Neural progenitor cell (in vitro differentiated cells): ENCODE results near the gene GUCY1A2.

ENCODE experiments used
- CTCF ChIP-seq: fragments of 200-600 bp; sonication (generic); IDR thresholded peaks from 2 replicates; pipeline ENCODE4 v1.5.1; 2017; ENCODE audit warnings: antibody characterized with exemption, mild to moderate bottlenecking
- EZH2 ChIP-seq: fragments of 200-600 bp; sonication (generic); IDR thresholded peaks from 2 replicates; pipeline ENCODE4 v1.6.1; 2017; ENCODE audit warnings: antibody characterized with exemption, mild to moderate bottlenecking, moderate library complexity
- EZH2phosphoT487 ChIP-seq: fragments of 200-600 bp; sonication (generic); IDR thresholded peaks from 2 replicates; pipeline ENCODE4 v1.6.1; 2017; ENCODE audit warnings: antibody characterized with exemption

DNA sequence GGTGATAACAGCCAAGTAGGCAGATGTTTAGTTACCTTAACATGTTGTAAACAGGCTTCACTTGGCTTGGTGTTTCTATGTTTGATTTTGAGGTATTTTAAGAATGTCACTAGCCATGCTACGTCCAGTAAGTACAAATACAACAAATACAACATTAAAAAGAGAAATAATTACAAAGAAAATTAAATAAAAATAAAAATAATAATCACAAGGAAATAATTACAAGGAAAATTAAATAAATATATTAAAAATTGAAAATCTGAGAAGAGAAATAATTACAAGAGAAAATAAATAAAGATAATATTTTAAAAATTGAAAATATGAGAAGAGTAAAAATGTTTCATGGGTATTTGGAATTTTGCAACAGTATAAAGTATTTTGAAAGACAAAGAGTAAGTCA lies 103.9 kb downstream of the GUCY1A2 start:
- no peak for TF ChIP-seq CTCF
- no peak for TF ChIP-seq EZH2phosphoT487
- TF ChIP-seq EZH2, result no peak
